HG02798 (cell line): ENCODE results near the gene LRIT3.

Experiments
- ATAC-seq: cut with Tn5 transposase; IDR thresholded peaks from one replicate; pipeline ENCODE4 v1.9.1; 2021; ENCODE audit warnings: mild to moderate bottlenecking; ENCODE audit not compliant: unreplicated experiment, poor library complexity

LRIT3 gene

DNA sequence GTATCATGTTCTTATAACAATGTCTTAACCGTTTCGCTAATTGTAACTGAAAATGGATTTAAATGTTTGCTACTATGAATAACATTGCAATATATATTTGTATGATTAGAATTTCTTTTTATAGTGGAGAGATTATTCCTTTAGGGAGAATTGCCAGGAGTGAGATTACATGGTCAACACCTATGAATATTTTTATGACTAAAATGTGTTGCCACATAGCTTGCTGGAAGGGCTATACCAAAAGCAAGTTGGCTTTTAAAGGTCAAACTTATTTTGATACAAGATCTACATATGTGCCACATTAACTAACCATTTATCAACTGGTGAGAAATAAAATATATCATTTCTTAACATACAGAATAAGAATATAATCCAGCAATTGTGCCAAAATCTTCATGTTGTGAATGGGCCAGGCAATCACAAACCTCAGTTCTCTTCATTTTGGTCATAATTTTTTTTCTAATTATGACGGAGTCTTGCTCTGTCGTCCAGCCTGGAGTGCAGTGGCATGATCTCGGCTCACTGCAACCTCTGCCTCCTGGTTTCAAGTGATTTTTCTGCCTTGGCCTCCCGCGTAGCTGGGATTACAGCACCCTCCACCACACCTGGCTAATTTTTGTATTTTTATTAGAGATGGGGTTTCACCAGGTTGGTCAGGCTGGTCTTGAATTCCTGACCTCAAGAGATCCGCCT, 54.8 kb downstream of the LRIT3 start:
- ATAC-seq, result no peak

DNA sequence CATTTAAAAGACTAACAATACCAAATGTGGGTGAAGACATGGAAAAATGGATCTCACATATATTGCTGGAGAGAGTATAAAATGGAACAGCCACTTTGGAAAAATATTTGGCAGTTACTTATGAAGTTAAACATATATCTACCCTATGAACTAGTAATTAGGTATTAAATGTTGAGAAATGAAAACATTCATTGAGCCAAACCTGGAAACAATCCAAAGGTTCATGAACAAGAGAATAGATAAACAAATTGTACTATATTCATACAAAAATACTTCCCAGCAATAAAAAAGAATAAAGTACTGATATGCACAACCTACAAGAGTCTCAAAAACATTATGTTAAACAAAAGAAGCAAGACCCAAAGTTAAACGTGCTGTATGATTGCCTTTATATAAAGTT, 60.8 kb downstream of the LRIT3 start:
- no peak for ATAC-seq

DNA sequence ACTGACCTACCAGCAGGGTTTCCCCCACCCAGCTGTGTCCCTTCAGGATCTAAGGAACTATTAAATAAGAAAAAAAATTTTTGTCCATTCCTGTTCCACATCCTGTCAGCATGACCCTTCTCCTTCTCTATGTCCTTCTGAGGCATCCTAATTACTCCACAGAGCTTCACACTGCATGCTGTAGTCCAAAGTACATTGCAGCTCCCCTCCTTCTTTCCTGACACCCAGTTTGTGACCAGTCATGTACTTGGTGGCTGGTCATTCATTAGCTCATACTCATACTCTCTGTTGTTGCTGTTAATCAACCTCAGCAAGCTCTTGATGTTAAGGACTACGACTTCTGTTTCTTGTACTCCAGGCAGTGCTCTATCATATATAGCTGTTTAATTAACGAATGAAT, 62.3 kb downstream of the LRIT3 start:
- ATAC-seq, result no peak

DNA sequence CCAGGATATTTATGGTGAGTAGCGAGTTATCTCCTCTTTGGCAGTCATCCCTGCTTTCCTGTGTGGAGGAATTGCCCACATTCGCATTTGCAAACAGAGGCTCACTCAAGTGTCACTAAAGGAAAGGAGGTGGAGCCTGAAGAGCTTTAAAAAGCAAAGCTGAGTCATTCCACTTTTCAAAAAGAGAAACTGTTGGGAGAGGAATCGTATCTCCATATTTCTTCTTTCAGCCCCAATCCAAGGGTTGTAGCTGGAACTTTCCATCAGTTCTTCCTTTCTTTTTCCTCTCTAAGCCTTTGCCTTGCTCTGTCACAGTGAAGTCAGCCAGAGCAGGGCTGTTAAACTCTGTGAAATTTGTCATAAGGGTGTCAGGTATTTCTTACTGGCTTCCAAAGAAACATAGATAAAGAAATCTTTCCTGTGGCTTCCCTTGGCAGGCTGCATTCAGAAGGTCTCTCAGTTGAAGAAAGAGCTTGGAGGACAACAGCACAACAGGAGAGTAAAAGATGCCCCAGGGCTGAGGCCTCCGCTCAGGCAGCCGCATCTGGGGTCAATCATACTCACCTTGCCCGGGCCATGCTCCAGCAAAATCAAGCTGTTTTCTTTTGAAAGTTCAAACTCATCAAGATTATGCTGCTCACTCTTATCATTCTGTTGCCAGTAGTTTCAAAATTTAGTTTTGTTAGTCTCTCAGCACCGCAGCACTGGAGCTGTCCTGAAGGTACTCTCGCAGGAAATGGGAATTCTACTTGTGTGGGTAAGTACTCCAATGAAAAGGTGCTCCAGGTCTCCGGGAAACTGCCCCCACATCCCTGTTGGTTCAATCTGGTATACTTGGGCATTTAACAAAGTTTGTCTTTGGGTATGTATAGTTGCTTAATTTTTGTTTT, 65.0 kb downstream of the LRIT3 start, which contains the start of gene EGF:
TSS of gene EGF (plus strand) at position 178 of the 890 bp plus-strand sequence. CDS start at position 631, 453 bp downstream.
- no peak for ATAC-seq

DNA sequence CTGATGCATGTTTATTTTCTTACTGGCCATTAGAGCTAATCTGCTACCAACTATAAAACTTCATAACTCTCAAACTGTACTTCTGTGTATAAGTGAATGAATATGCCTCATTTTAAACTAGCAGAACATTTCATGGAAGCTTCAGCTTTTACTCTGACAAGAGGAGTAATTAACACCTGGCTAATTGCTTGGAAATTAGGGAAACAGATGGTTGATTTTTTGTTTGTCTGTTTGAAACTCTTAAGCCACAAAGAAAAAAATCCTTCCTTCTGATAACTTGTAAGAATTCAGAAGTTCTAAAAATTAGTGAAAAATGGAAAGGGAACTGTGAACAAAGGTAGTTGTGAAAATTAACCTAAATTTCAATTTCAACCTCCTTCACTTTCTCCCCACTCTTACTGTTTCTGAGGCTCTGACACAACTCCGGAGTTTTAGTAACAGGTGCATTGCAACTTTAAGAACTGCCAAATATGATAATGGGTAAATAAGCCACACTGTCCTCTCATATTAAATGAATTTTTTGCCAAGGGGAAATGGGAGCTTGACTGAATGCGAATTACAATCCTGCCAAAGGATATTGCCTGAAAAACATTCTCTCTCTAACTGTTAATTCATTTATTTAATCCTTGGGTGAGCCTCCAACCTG, 65.8 kb downstream of the LRIT3 start:
- ATAC-seq, result no peak

DNA sequence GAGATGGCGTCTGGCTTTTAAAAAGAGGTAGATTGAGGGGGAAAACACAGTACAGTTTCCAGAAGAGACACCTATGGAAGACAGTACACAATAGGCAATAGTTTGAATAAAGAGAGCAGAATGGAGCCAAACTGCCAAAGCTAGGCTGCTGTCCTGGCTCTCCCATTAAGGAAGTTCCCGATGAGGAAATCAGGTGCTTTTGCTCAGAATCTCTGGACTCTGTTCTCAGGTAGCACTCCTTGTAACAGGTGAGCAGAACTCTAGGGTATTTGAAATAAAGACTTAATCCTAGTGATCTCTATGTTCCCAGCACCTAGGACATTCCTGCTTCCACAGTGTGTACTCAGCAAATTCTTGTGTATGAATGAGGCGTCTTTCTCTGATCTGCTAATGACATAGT, 66.4 kb downstream of the LRIT3 start:
- no peak for ATAC-seq

DNA sequence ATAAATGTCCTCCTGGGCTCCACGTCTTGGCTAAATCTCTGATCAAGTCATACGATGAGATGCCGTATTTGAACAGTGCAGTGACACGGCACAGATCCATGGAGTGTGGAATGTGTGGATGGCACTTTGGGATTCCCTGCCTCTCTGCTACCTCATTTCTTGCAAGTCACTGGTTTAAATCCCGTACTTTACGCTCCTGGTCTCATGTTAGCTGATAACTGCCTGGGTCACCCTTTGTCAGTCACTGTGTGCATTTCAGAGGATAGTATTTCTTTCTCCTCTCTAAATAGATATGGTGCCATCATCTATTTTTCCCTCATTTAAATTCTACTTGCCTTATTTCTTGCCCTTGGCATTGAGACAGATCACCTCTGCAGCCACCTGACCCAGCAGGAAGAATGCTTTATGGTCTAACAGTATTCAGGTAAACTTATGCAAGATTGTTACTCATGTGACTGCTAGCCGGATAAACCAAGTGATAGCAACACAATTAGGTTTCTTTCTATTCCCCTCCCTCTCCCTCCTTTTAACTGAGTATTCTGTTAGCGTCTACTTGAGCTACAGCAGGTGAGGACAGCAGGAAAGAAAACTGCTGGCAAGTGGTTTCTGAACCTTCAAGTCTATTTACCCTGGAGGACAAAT, 67.6 kb downstream of the LRIT3 start:
- ATAC-seq, result no peak

DNA sequence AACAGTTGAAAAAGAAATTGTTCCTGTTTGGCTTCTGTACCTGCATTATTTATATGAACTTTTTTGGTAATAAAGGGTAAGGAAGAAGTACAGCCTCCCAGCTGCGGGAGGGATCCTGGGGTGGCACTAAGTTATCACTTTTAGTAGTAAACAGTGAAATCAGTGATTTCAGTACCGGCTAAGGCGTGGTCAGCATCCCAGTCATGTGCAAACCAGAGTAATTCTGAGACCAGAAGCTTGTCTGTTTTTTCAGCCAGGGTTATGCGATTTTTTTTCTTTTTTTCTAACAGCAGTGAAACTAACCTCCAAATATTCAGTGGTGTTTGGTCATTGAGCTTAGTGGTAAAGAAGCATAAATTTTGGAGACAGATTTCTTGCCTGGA, 68.1 kb downstream of the LRIT3 start:
- peak; percentile 54 for ATAC-seq

DNA sequence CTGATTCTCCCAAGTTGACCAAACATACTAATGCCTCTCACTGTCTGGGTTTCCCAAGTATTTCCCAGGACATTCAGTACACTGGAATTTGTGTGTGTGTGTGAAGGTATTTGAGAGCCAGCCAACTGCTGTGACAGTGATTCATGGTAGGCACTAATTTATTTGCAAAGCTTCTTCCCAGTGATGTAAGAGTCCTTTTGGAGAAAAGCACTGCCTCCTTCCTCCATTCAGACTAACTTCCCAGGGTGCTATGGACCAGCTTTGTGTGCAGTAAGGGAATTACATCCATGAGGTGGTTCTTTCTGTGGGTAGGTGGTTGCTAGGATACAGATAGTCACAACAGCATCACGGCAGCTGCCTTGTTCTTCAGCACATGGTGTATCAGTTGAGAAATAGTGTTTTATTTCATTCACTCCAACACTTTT, 73.5 kb downstream of the LRIT3 start:
- no peak for ATAC-seq
